GM12878 (cell line): Measurements from ENCODE around the gene OVOL3. TPM values are rescaled to one million over a fixed set of nuclear protein-coding genes. Genes with fewer than 3 reads are reported as not detected.

Experiments
- ATAC-seq: fragments of 200-7000 bp; cut with Tn5 transposase; 3 replicates; pipeline ENCODE4 v1.9.1; 2020; ENCODE audit warnings: mild to moderate bottlenecking, moderate library complexity
- BruUV-seq: library from RNA; stranded (reverse); fragments of 400-500 nt; replicated peaks from 2 replicates; lab custom pipeline; 2021; lab: Mats Ljungman, UMichigan
- CTCF ChIA-PET: fragments of 300-600 bp; sonication (Branson Sonifier 250); formaldehyde crosslinking; extraction: SDS; loops from one replicate; lab custom pipeline; 2021; ENCODE audit warnings: inconsistent platforms; lab: Yijun Ruan, JAX
- POLR2A ChIA-PET: fragments of 350-600 bp; formaldehyde crosslinking; extraction: SDS; loops from one replicate; lab custom pipeline; 2021; ENCODE audit warnings: inconsistent platforms; lab: Charles Lee
- RAD21 ChIA-PET: fragments of 300-600 bp; sonication (Branson Sonifier 250); formaldehyde crosslinking; loops from one replicate; lab custom pipeline; 2023; ENCODE audit warnings: antibody characterized with exemption; ENCODE audit not compliant: unreplicated experiment; lab: Charles Lee
- SMC1A ChIA-PET: fragments of 300-600 bp; sonication (Branson Sonifier 250); formaldehyde crosslinking; loops from one replicate; lab custom pipeline; 2023; ENCODE audit not compliant: unreplicated experiment, uncharacterized antibody; lab: Charles Lee
- DNase-seq: peaks from one replicate; pipeline ENCODE4 v3.0.0-alpha.2; 2011; ENCODE audit warnings: low read depth, low spot score
- FAIRE-seq: peaks from 3 replicates; lab custom pipeline; 2011; peaks lifted over from hg19 to GRCh38; lab: Jason Lieb, UNC
- H2AFZ ChIP-seq: 2 replicates; pipeline ENCODE4 v1.6.0; 2011; ENCODE audit warnings: low read depth, low read length, control low read depth; ENCODE audit not compliant: control insufficient read depth
- H3K27ac ChIP-seq: 2 replicates; pipeline ENCODE4 v1.5.1; 2011; ENCODE audit warnings: control low read depth; ENCODE audit not compliant: control insufficient read depth, insufficient read depth
- H3K27me3 ChIP-seq, 2 experiments: replicated peaks in 1 of 2; 2 replicates each; pipeline versions ENCODE4 v1.6.0 to v1.6.1; 2011; ENCODE audit warnings: low read length in 1 of 2; ENCODE audit not compliant: control insufficient read depth in 2 of 2, insufficient read depth in 2 of 2
- H3K36me3 ChIP-seq, 2 experiments: 2 replicates each; pipeline ENCODE4 v1.5.1; 2011; ENCODE audit warnings: low read length in 1 of 2; ENCODE audit not compliant: control insufficient read depth in 2 of 2, insufficient read depth in 2 of 2
- H3K4me1 ChIP-seq: 2 replicates; pipeline ENCODE4 v1.6.1; 2011; ENCODE audit warnings: mild to moderate bottlenecking, low read length, moderate library complexity, mixed read lengths; ENCODE audit not compliant: control insufficient read depth, insufficient read depth
- H3K4me2 ChIP-seq: 2 replicates; pipeline ENCODE4 v1.6.0; 2011; ENCODE audit warnings: control low read depth; ENCODE audit not compliant: control insufficient read depth, insufficient read depth
- H3K4me3 ChIP-seq: fragments of 200-600 bp; sonication (generic); 2 replicates; pipeline ENCODE4 v1.5.1; 2016
- H3K79me2 ChIP-seq: 2 replicates; pipeline ENCODE4 v1.6.0; 2011; ENCODE audit warnings: low read length; ENCODE audit not compliant: control insufficient read depth, insufficient read depth
- H3K9ac ChIP-seq: 2 replicates; pipeline ENCODE4 v1.8.0; 2011; ENCODE audit warnings: low read length, control low read depth, mixed read lengths; ENCODE audit not compliant: control insufficient read depth, insufficient read depth
- H3K9me3 ChIP-seq: replicated peaks from 3 replicates; pipeline ENCODE4 v1.5.1; 2011; ENCODE audit warnings: mild to moderate bottlenecking, low read length; ENCODE audit not compliant: control insufficient read depth, insufficient read depth
- H4K20me1 ChIP-seq: 2 replicates; pipeline ENCODE4 v1.6.0; 2011; ENCODE audit not compliant: control insufficient read depth, insufficient read depth
- HDGF ChIP-seq: fragments of 450-650 bp; IDR thresholded peaks from 2 replicates; pipeline ENCODE4 v1.6.1; 2016; ENCODE audit warnings: antibody characterized with exemption
- MEF2B ChIP-seq: fragments of 450-650 bp; IDR thresholded peaks from 2 replicates; pipeline ENCODE4 v1.6.1; 2018; ENCODE audit warnings: mild to moderate bottlenecking, moderate library complexity; ENCODE audit not compliant: partially characterized antibody, poor library complexity, severe bottlenecking
- SPI1 ChIP-seq: IDR thresholded peaks from 2 replicates; pipeline ENCODE4 v1.6.1; 2011; ENCODE audit warnings: low read depth, mild to moderate bottlenecking, low read length, moderate library complexity, borderline replicate concordance; ENCODE audit not compliant: insufficient read depth
- TAF1 ChIP-seq: IDR thresholded peaks from 2 replicates; pipeline ENCODE4 v1.6.1; 2011; ENCODE audit warnings: mild to moderate bottlenecking, low read depth, low read length, borderline replicate concordance
- WGBS: methylation state at CpG from one replicate; pipeline ENCODE4 v1.1.6; 2016; ENCODE audit warnings: low lambda C conversion rate; ENCODE audit not compliant: insufficient replicate concordance, insufficient coverage; ENCODE audit errors: missing lambda C conversion rate; 5-methylcytosine and 5-hydroxymethylcytosine counted together
- in situ Hi-C: fragments of 300-500 bp; cut with MboI; formaldehyde crosslinking; loops from 9 replicates; pipeline ENCODE4 v1.14.3; 2018; ENCODE audit warnings: mixed read lengths
- intact Hi-C: fragments of 100-400 bp; cut with micrococcal nuclease; formaldehyde crosslinking; loops from one replicate; pipeline ENCODE4 v1.14.2; 2022; ENCODE audit not compliant: unreplicated experiment
- polyA plus RNA-seq, 11 experiments: library from polyadenylated mRNA; depleted of rRNA in 4 of 11; unstranded in 6 of 11; stranded (reverse) in 5 of 11; fragments of >200 nt; fragmentation: Nextera tagmentation in 4 of 11; fragmentation: Illumina TruSeq in 1 of 11; extraction: Ambion mirVana in 4 of 11; extraction: Trizol in 1 of 11; gene quantifications; 1 replicate in 1 of 11; 2 replicates in 10 of 11; pipeline versions ENCODE4 v1.2.1 to v1.2.3, GENCODE V29; 2011 to 2016; ENCODE audit warnings: inconsistent platforms in 2 of 11, missing spikeins in 2 of 11, low read depth in 1 of 11
- total RNA-seq, 4 experiments: library from RNA; depleted of rRNA in 3 of 4; stranded (reverse); fragments of >200 nt in 3 of 4; fragmentation: Illumina TruSeq in 1 of 4; extraction: Trizol in 1 of 4; gene quantifications; 2 replicates each; pipeline versions ENCODE4 v1.2.1 to v1.2.3, GENCODE V29; 2013 to 2021
- TF ChIP-seq, protein P1 (sequence below): IDR thresholded peaks from 2 replicates; pipeline ENCODE4 v1.6.1; 2012; ENCODE audit warnings: low read depth, low read length, improper control_type of control experiment

OVOL3 gene
- total and polyA plus RNA-seq, 10 of the 15 experiments (the other 5 are each of a cell fraction or from before 2014, with no cell fraction given) = 0.43 TPM; not detected in 9

DNA sequence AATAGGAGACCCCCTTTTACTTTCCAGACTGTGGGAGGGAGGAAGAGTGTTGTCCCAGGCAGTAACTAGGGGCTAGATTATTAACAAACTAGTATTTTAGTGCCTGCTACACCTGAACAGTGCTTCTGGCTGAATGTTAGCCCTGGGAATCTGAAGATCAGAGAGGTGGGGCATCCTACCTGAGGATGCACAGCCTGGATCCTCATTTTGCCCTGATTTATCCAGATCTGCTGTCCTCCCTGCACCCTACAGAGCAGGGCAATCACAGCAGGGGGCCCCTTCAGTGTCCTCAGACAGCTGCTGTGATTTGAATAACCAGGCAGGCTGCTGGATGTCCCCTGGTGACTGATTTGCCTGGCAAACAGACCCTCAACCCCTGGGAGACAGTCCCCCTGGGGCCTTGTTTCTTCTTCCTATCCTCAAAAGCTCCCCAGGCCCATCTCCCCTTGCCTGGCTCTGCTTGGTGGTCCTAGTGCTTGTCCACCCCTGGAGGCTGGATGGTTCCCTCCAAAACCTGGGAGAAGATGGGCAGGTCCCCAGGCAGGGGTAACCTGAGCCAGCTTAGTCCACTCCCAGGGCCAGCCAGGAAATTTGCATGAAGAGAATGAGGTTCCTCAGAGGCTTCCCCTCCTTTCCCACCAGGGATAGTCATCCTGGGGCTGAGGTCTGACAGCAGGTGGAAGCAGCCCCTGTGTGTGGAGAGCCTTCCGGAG, at the start of gene OVOL3 (continued):
- no peak for TF ChIP-seq TAF1
- TF ChIP-seq, protein P1, sequence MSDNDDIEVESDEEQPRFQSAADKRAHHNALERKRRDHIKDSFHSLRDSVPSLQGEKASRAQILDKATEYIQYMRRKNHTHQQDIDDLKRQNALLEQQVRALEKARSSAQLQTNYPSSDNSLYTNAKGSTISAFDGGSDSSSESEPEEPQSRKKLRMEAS = no peak
- TF ChIP-seq, all 136 proteins: peak for 0

DNA sequence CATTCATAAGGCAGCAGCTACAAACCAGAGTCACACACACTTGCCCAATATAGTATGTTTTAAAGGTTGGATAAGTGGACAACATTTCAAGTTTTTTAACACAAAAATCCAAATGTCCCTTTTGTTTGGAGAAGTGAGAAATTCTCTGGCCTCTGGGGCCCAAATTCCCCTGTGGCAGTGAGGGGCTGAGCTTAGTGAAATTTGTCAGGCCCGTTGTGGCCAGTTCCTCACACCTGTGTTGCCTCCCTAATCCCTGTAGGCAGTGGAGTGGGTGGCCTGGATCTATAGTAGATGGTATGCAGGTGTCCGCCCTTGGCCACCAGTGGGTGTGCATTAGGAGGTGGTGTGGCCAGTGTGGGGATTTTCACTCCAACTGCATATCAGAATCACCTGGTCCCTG, 49.6 kb upstream of the OVOL3 start:
- H3K9ac ChIP-seq = no peak overlapping the region
- no peak; the same call in 1 of the 3 replicates for ATAC-seq
- H3K4me3 ChIP-seq = no peak overlapping the region
- H3K27ac ChIP-seq = no peak overlapping the region
- DNase-seq = no peak
- no peaks in the 10 kb centered on the region for H4K20me1 ChIP-seq
- no peaks in the 10 kb centered on the region for H3K9me3 ChIP-seq
- in situ Hi-C loops = no loop called here
- SMC1A ChIA-PET = interaction anchor here (1.0 to 3.0 kb wide), 6 partner anchors 43 to 108 kb away, joined by 3 to 20 read pairs (median 6); partner anchors contain the start of gene POLR2I
- TF ChIP-seq HDGF (no peak), SPI1 (peak; percentile 30; the same call in 1 of the 2 replicates), MEF2B (peak; percentile 66)
- H3K4me2 ChIP-seq = no peak overlapping the region
- RAD21 ChIA-PET = interaction anchor here (0.7 to 2.1 kb wide), 9 partner anchors 47 to 112 kb away, joined by 3 to 10 read pairs (median 4); partner anchors contain the start of genes ALKBH6 and POLR2I
- peaks cover 7% of the 10 kb centered on the region for H3K79me2 ChIP-seq
- CTCF ChIA-PET = interaction anchor here (0.6 to 2.5 kb wide), 18 partner anchors 31 to 1864 kb away, joined by 3 to 26 read pairs (median 4); partner anchors contain the start of genes POLR2I, PSENEN, TBCB and U2AF1L4
- WGBS = 72% methylated on average over 2 of the region's 2 CpGs
- no TSS peak for BruUV-seq
- H3K36me3 ChIP-seq = peaks cover 16 to 17% of the 10 kb centered on the region in 2 experiments
- no peaks in the 10 kb centered on the region for H3K27me3 ChIP-seq
- intact Hi-C loops = no loop called here
- peaks cover under 1% of the 10 kb centered on the region; the same call in 1 of the 2 replicates for H3K4me1 ChIP-seq
- no peak overlapping the region for H2AFZ ChIP-seq
- POLR2A ChIA-PET = interaction anchor here (0.6 to 1.5 kb wide), 3 partner anchors 8 to 69 kb away, joined by 3 to 10 read pairs (median 4); partner anchors contain the start of gene POLR2I
- FAIRE-seq = no peak
